SH-SY5Y (cell line): Measurements from ENCODE around the gene DLEC1.

Source experiments
- GATA2 ChIP-seq: IDR thresholded peaks from 2 replicates; pipeline ENCODE4 v1.6.1; 2011; ENCODE audit warnings: mild to moderate bottlenecking, low read depth, low read length
- GATA3 ChIP-seq: IDR thresholded peaks from 2 replicates; pipeline ENCODE4 v1.6.1; 2011; ENCODE audit warnings: low read depth, mild to moderate bottlenecking, low read length, moderate library complexity

DNA sequence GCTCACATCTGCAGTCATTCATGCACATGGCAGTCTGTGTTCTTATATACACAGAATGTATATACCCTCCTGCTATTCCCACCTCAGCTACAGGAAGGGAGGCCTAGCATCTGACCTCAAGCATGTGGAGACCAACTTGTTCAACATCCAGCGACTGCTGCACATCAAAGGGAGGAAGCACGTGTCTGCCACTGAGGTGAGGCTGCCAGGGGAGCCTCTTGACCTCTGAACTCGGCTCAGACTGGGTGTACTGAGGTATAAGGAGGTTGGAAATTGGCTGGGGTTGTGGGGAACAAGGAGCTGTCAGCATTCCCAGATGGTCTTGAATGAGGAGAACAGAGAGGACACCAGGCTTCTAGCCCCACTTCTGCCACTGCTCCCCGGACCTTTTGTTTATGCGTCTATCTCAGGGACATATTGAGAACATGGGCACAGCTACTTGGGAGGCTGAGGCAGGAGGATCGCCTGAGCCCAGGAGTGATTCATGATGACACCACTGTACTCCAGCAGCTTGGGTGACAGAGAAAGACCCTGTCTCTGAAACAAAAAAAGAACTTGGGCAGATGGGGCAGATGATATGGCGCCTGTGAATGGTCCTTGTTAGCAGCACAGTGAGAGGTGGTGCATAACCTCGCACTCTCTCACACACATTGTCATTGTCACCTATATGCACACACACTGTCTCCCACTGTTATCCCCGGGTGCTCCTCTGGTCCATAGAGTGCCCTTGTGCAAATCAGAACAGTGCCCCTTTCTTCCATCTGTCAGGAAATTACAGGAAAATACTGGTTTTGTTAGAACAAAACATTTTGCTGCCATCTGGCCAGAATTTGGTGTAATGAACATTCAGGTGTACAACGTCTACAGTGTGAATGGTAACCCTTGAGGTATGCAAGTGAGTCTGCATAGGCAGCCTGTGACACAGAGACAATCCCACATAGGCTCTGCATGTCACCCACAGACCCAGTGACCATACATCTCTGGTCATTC, 43.1 kb upstream of the DLEC1 start:
- TF ChIP-seq GATA2 (no peak), GATA3 (no peak)
